Activated naive CD8-positive, alpha-beta T cell treated with anti-CD3 and anti-CD28 coated beads for 36 hours (primary cell): ENCODE results near the gene ZNF80. TPM values are rescaled to one million over a fixed set of nuclear protein-coding genes. Genes with fewer than 3 reads are reported as not detected.
A peak's percentile ranks its signal among the peaks of the same experiment; 100 is the strongest.
"Not testable (repeated sequence)": the region's sequence is repeated elsewhere in the genome, so short reads cannot be mapped to it uniquely, and the experiment has no call there.

Experiments
- DNase-seq: peaks from one replicate; pipeline ENCODE4 v3.0.0; 2021
- H3K27ac Mint-ChIP-seq: one replicate; pipeline ENCODE4 v1.8.0; 2022; ENCODE audit warnings: mild to moderate bottlenecking, moderate library complexity, mixed read lengths
- H3K27me3 Mint-ChIP-seq: one replicate; pipeline ENCODE4 v1.8.0; 2022; ENCODE audit warnings: mild to moderate bottlenecking, mixed read lengths
- H3K36me3 Mint-ChIP-seq: one replicate; pipeline ENCODE4 v1.8.0; 2021; ENCODE audit warnings: mild to moderate bottlenecking, mixed read lengths
- H3K4me1 Mint-ChIP-seq: one replicate; pipeline ENCODE4 v1.8.0; 2021; ENCODE audit warnings: mixed read lengths
- H3K4me3 Mint-ChIP-seq: one replicate; pipeline ENCODE4 v1.8.0; 2022; ENCODE audit warnings: mild to moderate bottlenecking, moderate library complexity, mixed read lengths
- H3K9me3 Mint-ChIP-seq: one replicate; pipeline ENCODE4 v1.8.0; 2022; ENCODE audit warnings: mixed read lengths
- total RNA-seq, 2 experiments: library from RNA; stranded (reverse); gene quantifications; one replicate each; pipeline ENCODE4 v1.2.3, GENCODE V29; 2021

Gene ZNF80
- 1 to 10 TPM in 1 of 2 experiments, under 1 TPM in 1; 0.82 to 1.3 TPM for total RNA-seq

DNA sequence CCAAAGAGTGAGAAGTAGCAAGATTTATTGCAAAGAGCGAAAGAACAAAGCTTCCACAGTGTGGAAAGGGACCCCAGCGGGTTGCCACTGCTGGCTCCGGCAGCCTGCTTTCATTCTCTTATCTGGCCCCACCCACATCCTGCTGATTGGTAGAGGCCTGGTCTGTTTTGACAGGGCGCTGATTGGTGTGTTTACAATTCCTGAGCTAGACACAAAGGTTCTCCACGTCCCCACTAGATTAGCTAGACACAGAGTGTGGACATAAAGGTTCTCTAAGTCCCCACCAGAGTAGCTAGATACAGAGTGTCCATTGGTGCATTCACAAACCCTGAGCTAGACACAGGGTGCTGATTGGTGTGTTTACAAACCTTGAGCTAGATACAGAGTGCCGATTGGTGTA lies at the start of gene ZNF80:
Gene ZNF80, minus strand, starts transcription at position 101 of the 400 bp plus-strand sequence. CDS start 504 bp downstream, outside the sequence.
- Mint-ChIP-seq H3K27ac (peak within 1 kb of the TSS; percentile 78), H3K4me1 (peaks cover 57% of the 10 kb centered on the region), H3K4me3 (peak within 1 kb of the TSS; percentile 76), H3K36me3 (peaks cover 24% of the 10 kb centered on the region)
- H3K9me3 Mint-ChIP-seq, DNase-seq, H3K27me3 Mint-ChIP-seq: not testable (repeated sequence)

DNA sequence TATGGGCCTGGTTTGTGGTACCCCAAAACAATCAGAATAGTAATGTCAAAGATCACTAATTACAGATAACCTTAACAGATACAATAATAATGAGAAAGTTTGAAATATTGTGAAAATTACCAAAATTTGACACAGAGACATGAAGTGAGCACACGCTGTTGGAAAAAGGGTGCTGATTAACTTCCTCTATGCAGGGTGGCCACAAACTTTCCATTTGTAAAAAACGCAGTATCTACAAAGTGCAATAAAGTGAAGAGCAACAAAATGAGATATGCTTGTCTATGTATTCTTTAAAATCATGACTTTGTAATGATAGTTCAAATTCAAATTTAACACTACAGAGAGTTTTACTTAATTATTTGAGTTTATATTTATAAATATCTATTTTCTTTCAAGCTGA lies 48.9 kb upstream of the ZNF80 start:
- Mint-ChIP-seq H3K4me3 (peak overlapping the region; percentile 55), H3K27me3 (no peaks in the 10 kb centered on the region), H3K9me3 (peaks cover 7% of the 10 kb centered on the region), H3K27ac (peak overlapping the region; percentile 95), H3K4me1 (peaks cover 32% of the 10 kb centered on the region), H3K36me3 (no peaks in the 10 kb centered on the region)
- DNase-seq, result no peak

DNA sequence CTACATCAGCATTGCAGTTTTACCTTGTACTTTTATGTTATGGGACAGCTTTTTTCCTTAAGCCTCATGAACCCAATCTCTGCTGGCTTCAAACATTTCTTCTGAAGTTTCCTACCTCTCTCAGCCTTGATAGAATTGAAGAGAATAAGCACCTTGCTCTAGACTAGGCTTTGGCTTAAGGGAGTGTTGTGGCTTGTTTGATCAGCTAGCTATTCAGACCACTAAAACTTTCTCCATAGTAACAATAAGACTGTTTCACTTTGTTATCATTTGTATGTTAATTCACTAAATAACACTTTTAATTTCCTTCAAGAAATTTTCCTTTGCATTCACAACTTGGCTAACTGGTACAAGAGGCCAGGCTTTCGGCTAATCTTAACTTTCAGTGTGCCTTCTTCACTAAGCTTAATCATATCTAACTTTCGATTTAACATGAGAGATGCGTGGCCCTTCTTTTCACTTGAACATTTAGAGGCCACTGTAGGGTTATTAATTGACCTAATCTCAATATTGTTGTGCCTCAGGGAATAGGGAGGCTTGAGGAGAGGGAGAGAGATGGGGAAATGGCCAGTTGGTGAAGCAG lies 48.4 kb upstream of the ZNF80 start:
- no peaks in the 10 kb centered on the region for H3K36me3 Mint-ChIP-seq
- H3K27ac Mint-ChIP-seq, result peak overlapping the region; percentile 95
- H3K4me3 Mint-ChIP-seq, result peak overlapping the region; percentile 55
- no peaks in the 10 kb centered on the region for H3K27me3 Mint-ChIP-seq
- H3K4me1 Mint-ChIP-seq, result peaks cover 28% of the 10 kb centered on the region
- no peak for DNase-seq
- H3K9me3 Mint-ChIP-seq, result peaks cover 7% of the 10 kb centered on the region

DNA sequence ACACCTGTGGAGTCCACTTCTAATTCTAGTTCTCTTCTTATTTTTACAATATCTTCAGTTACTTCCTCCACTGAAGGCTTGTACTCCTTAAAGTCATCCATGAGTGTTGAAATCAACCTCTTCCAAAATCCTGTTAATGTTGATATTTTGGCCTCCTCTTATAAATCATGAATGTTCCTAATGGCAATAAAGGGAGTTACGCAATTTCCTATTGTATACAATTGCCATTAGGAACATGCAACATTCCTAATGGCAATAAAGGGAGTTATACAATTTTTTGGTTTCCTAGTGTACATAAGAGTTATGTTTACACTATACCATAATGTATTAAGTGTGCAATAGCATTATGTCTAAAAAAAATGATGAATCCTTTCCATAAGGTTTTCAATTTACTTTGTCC lies 47.3 kb upstream of the ZNF80 start:
- no peak for DNase-seq
- Mint-ChIP-seq H3K27me3 (no peaks in the 10 kb centered on the region), H3K9me3 (peaks cover 7% of the 10 kb centered on the region), H3K4me3 (no peak overlapping the region), H3K4me1 (peaks cover 25% of the 10 kb centered on the region), H3K36me3 (no peaks in the 10 kb centered on the region), H3K27ac (peak overlapping the region; percentile 26)

DNA sequence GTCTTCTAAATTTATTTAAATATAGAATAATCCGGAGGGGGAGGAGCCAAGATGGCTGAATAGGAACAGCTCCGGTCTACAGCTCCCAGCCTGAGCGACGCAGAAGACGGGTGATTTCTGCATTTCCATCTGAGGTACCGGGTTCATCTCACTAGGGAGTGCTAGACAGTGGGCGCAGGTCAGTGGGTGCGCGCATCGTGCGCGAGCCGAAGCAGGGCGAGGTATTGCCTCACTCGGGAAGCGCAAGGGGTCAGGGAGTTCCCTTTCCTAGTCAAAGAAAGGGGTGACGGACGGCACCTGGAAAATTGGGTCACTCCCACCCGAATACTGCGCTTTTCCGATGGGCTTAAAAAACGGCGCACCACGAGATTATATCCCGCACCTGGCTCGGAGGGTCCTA lies 39.5 kb upstream of the ZNF80 start:
- not testable (repeated sequence) for H3K27ac Mint-ChIP-seq, H3K4me1 Mint-ChIP-seq, H3K4me3 Mint-ChIP-seq, DNase-seq, H3K9me3 Mint-ChIP-seq, H3K27me3 Mint-ChIP-seq, H3K36me3 Mint-ChIP-seq

DNA sequence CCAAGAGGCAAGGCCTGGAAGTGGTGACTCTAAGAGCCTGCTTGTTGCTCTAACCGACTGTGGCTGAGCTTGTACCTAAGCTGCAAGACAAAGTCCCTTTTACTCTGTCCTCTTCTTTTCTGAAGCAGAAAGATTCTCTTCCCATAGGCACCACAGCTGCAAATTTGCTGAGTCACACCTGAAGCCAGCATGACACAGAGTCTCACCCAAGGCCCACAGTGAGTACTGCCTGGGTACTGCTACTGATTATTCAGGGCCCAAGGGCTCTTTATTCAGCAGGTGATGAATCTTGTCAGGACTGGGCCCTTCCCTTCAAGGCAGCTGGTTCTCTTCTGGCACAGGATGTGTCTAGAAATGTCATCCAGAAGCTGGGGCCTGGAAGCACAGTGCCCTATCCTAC lies 37.6 kb upstream of the ZNF80 start:
- no peak overlapping the region for H3K27ac Mint-ChIP-seq
- H3K9me3 Mint-ChIP-seq, result peaks cover 9% of the 10 kb centered on the region
- H3K4me1 Mint-ChIP-seq, result no peaks in the 10 kb centered on the region
- no peak overlapping the region for H3K4me3 Mint-ChIP-seq
- H3K27me3 Mint-ChIP-seq, result no peaks in the 10 kb centered on the region
- no peak for DNase-seq
- peaks cover 5% of the 10 kb centered on the region for H3K36me3 Mint-ChIP-seq

DNA sequence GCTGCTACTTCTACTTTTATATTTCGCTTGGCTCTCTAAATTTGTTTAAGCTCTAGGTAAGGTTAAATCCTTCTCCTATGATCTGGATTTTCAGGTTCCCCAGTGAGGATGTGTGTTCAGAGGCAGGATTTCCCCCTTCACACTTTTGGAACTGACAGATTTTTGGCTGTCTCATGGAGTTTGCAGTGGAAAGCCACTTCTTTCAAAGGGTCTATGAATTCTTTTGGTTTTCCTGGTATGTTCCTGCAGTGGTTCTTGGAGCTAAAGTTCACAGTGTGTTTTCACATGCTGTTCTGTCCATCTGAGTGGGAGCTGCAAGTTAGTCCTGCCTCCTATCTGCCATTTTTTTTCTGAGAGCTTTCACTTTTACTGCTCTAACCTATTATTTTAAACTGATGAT lies 34.9 kb upstream of the ZNF80 start:
- Mint-ChIP-seq H3K4me1 (no peaks in the 10 kb centered on the region), H3K9me3 (peaks cover 18% of the 10 kb centered on the region), H3K4me3 (no peak overlapping the region), H3K27ac (no peak overlapping the region), H3K36me3 (peaks cover 14% of the 10 kb centered on the region), H3K27me3 (no peaks in the 10 kb centered on the region)
- no peak for DNase-seq

DNA sequence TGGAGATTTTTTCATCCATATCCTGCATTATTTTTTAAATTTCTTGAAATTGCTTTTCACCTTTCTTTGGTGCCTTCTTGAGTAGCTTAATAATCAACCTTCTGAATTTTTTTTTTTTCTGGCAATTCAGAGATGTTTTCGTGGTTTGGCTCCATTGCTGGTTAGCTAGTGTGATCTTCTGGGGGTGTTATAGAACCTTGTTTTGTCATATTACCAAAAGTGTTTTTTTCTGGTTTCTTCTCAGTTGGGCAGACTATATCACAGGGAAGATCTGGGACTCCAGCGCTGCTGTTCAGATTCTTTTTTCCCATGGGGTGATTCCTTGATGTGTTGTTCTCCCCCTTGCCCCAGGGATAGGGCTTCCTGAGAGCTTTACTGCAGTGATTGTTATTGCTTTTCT lies 32.6 kb upstream of the ZNF80 start:
- H3K36me3 Mint-ChIP-seq, result peaks cover 14% of the 10 kb centered on the region
- no peaks in the 10 kb centered on the region for H3K27me3 Mint-ChIP-seq
- H3K4me3 Mint-ChIP-seq, result no peak overlapping the region
- H3K27ac Mint-ChIP-seq, result no peak overlapping the region
- H3K9me3 Mint-ChIP-seq, result peaks cover 18% of the 10 kb centered on the region
- no peaks in the 10 kb centered on the region for H3K4me1 Mint-ChIP-seq
- DNase-seq, result no peak

DNA sequence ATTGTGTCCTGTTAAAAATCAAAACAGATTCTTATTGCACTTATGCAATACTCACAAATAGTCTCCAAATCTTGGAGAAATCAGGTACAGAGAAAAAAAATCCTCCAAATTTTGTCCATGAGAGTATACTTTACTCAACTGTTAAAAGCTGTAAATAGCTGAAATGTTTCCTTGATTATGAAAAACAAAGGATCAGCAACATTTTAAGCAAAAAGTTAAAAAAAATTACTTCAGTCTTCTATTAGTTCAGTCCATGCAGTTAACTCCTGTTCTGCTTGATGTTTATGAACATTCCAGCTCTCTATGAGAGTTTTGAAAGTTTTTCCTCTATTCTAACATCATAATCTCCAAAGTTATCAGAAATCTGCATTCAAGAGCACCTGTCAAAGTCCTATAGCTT lies 22.8 kb upstream of the ZNF80 start:
- Mint-ChIP-seq H3K27me3 (no peaks in the 10 kb centered on the region), H3K4me1 (peaks cover 3% of the 10 kb centered on the region), H3K36me3 (peaks cover 6% of the 10 kb centered on the region), H3K27ac (no peak overlapping the region), H3K4me3 (no peak overlapping the region), H3K9me3 (peaks cover 21% of the 10 kb centered on the region)
- no peak for DNase-seq

DNA sequence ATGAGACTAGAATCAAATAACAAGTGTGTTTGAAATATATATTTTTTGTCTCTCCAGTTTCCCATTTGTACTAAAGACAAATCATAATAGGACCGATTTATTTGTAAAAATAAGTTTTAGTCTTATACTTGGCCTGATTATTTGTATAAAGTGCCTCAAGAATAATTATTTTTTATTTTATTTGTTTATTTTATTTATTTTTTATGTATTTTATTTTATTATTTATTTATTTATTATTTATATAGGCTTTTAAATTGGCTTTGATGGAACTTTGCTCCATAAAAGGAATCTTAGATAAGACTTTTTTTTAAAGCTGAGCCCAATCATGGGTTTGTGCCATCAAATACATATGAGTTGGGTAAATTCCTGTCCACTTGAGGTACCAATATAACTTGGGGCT lies 22.2 kb upstream of the ZNF80 start:
- Mint-ChIP-seq H3K27ac (no peak overlapping the region), H3K4me3 (no peak overlapping the region), H3K36me3 (peaks cover 6% of the 10 kb centered on the region), H3K27me3 (no peaks in the 10 kb centered on the region), H3K4me1 (peaks cover 3% of the 10 kb centered on the region), H3K9me3 (peaks cover 18% of the 10 kb centered on the region)
- no peak for DNase-seq

DNA sequence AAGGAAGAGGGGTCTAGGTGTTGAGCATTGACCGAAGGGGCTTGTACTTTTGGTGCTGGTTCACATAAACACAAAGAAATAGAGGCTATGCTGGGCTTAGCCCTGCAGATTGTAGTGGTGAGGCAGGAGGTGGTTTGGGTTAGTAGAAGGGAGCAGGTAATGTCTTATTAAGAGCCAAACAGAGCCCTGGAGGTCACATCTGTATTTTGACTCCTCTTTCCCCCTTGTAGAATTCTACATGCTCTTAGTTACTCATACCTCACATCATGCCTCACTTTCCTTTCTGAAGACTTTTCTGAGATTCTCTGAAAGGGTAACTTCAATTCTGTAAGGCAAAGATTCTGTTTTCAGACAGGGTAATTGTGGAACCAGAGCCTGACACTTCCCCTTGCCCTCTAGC lies 16.1 kb upstream of the ZNF80 start:
- Mint-ChIP-seq H3K4me1 (peaks cover 9% of the 10 kb centered on the region), H3K36me3 (peaks cover 6% of the 10 kb centered on the region), H3K27me3 (no peaks in the 10 kb centered on the region), H3K27ac (peak overlapping the region; percentile 22), H3K9me3 (peaks cover 12% of the 10 kb centered on the region), H3K4me3 (no peak overlapping the region)
- no peak for DNase-seq

DNA sequence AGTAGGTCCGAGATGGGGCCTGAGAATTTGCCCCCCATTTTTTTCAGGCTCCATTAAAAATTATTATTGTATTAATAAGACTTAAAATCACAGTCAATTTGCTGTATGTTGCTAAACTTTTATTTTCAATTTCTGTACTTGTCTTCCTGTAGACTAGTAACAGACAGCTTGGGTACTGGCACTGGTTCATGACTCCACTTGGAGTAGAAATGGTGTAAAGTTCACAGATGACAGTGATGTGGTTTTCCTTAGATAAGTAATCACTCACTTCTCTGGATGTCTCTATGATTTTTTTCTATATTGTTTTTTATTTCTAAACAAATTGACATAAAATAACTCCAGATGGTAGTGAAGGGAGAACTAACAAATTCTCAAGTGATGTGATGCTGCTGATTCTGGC lies 15.6 kb upstream of the ZNF80 start:
- Mint-ChIP-seq H3K4me3 (no peak overlapping the region), H3K27me3 (no peaks in the 10 kb centered on the region), H3K4me1 (peaks cover 9% of the 10 kb centered on the region), H3K36me3 (peaks cover 3% of the 10 kb centered on the region), H3K9me3 (peaks cover 9% of the 10 kb centered on the region), H3K27ac (no peak overlapping the region)
- no peak for DNase-seq

DNA sequence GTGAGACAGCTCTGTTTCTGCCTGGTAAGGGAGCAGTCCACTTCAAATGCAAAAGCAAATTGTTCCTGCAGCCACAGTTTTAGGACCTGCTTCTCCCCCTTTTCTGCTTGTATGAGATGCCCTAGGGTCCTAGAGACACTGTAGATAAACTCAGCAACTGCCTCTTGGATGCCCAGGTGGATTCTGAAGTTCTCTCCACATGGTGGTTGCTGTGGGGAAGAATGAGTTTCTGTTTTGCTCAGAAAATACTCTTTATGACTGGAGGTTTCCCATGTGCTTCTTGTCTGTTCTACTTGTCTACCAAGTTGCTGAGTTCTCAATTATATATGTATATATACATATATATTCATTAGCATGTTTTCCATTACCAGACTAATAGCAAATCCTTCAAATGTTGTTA lies 5.6 kb upstream of the ZNF80 start:
- peaks cover 18% of the 10 kb centered on the region for H3K36me3 Mint-ChIP-seq
- peak; percentile 39 for DNase-seq
- peak overlapping the region; percentile 55 for H3K27ac Mint-ChIP-seq
- H3K4me1 Mint-ChIP-seq, result peaks cover 28% of the 10 kb centered on the region
- peaks cover 12% of the 10 kb centered on the region for H3K9me3 Mint-ChIP-seq
- no peaks in the 10 kb centered on the region for H3K27me3 Mint-ChIP-seq
- no peak overlapping the region for H3K4me3 Mint-ChIP-seq

DNA sequence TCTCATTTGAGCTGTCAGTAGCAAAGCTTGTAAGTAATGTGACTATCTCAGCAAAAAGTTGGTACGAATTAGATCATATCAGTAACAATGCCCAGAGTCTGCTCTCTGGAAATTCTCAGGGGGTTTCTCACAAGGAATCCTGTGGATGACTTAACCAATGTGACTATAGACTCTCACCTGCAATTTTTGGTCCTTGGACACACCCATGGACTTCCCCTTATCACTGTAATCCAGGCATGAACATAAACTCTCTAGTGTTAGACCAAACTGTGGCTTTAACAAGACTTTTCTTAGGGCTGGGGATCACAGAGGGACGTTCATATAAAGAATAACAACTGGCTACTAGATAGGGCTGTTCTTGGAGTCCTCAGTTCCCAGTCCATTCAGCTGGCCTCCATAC lies 3.9 kb upstream of the ZNF80 start:
- Mint-ChIP-seq H3K4me1 (peaks cover 38% of the 10 kb centered on the region), H3K4me3 (no peak overlapping the region), H3K27me3 (no peaks in the 10 kb centered on the region), H3K27ac (peak overlapping the region; percentile 13), H3K36me3 (peaks cover 33% of the 10 kb centered on the region), H3K9me3 (peaks cover 19% of the 10 kb centered on the region)
- DNase-seq, result no peak

DNA sequence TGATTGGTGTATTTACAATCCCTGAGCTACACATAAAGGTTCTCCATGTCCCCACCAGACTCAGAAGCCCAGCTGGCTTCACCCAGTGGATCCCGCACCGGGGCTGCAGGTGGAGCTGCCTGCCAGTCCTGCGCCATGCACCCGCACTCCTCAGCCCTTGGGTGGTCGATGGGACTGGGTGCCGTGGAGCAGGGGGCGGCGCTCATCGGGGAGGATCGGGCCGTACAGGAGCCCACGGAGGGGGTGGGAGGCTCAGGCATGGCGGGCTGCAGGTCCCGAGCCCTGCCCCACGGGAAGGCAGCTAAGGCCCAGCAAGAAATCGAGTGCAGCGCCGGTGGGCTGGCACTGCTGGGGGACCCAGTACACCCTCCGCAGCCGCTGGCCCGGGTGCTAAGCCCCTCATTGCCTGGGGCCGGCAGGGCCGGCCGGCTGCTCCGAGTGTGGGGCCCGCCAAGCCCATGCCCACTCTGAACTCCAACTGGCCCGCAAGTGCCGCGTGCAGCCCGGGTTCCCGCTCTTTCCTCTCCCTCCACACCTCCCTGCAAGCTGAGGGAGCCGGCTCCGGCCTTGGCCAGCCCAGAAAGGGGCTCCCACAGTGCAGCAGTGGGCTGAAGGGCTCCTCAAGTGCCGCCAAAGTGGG lies 888 bp upstream of the ZNF80 start:
- H3K27me3 Mint-ChIP-seq, H3K4me3 Mint-ChIP-seq, H3K27ac Mint-ChIP-seq, H3K9me3 Mint-ChIP-seq, DNase-seq: not testable (repeated sequence)
- Mint-ChIP-seq H3K36me3 (peaks cover 26% of the 10 kb centered on the region), H3K4me1 (peaks cover 59% of the 10 kb centered on the region)

DNA sequence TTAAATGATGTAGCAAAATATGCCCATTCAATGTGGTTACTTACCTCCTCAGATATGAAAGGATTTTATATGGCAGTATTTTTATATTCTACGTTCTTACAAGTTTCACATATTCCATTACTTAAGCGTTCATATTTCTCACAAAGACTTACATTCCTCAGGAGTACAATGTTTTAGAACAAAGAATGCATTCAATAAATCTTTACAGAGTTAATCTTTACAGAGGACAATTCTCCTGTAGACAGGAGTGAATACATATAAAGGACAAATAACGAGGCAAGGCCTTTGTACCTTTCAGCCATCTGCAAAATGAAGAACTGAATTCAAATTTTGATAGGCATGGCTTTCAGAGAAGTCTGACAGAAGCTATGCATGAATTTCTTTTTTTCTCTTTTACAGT lies 1.9 kb downstream of the ZNF80 start:
- peaks cover 30% of the 10 kb centered on the region for H3K36me3 Mint-ChIP-seq
- H3K4me1 Mint-ChIP-seq, result peaks cover 60% of the 10 kb centered on the region
- peak overlapping the region; percentile 61 for H3K4me3 Mint-ChIP-seq
- DNase-seq, result no peak
- peak overlapping the region; percentile 72 for H3K27ac Mint-ChIP-seq
- no peaks in the 10 kb centered on the region for H3K27me3 Mint-ChIP-seq
- H3K9me3 Mint-ChIP-seq, result peaks cover 7% of the 10 kb centered on the region
